HepG2 (cell line): ENCODE measurements around the gene PNPLA3.

ENCODE experiments used
- SUZ12 ChIP-seq: fragments of 150-350 bp; IDR thresholded peaks from 2 replicates; pipeline ENCODE4 v1.6.1; 2014; ENCODE audit warnings: low read depth, low read length
- ZNF431 ChIP-seq: sonication (generic); formaldehyde crosslinking; IDR thresholded peaks from 2 replicates; pipeline ENCODE4 v1.9.0; 2022; ENCODE audit warnings: missing genetic modification reagents, low read depth, mild to moderate bottlenecking, borderline replicate concordance
- ZNF629 ChIP-seq: sonication (generic); formaldehyde crosslinking; conservative IDR thresholded peaks from 2 replicates; pipeline ENCODE4 v1.5.0; 2020; ENCODE audit warnings: missing genetic modification reagents
- TF ChIP-seq, protein P1 (sequence below): IDR thresholded peaks from 2 replicates; pipeline ENCODE4 v1.6.1; 2016; ENCODE audit warnings: control low read depth
- TF ChIP-seq, protein P2 (sequence below): sonication (generic); IDR thresholded peaks from 2 replicates; pipeline ENCODE4 v1.6.1; 2016; ENCODE audit warnings: low read depth, borderline replicate concordance

GRCh38 chr22:43883012-43883661 is 40.5 kb upstream of the PNPLA3 start:
- no peak for TF ChIP-seq SUZ12
- no peak for TF ChIP-seq ZNF629 (CRISPR knock-in tag)
- TF ChIP-seq, protein P1, sequence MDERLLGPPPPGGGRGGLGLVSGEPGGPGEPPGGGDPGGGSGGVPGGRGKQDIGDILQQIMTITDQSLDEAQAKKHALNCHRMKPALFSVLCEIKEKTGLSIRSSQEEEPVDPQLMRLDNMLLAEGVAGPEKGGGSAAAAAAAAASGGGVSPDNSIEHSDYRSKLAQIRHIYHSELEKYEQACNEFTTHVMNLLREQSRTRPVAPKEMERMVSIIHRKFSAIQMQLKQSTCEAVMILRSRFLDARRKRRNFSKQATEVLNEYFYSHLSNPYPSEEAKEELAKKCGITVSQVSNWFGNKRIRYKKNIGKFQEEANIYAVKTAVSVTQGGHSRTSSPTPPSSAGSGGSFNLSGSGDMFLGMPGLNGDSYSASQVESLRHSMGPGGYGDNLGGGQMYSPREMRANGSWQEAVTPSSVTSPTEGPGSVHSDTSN, result no peak
- TF ChIP-seq, protein P2, sequence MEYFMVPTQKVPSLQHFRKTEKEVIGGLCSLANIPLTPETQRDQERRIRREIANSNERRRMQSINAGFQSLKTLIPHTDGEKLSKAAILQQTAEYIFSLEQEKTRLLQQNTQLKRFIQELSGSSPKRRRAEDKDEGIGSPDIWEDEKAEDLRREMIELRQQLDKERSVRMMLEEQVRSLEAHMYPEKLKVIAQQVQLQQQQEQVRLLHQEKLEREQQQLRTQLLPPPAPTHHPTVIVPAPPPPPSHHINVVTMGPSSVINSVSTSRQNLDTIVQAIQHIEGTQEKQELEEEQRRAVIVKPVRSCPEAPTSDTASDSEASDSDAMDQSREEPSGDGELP, result no peak; the same call in 1 of the 2 replicates
- no peak for TF ChIP-seq ZNF431 (CRISPR knock-in tag)
